C4-2B (cell line): ENCODE measurements around the gene VTI1A.

Experiments
- H3K27ac ChIP-seq: fragments of 450-650 bp; 2 replicates; pipeline ENCODE4 v1.5.1; 2017
- ZFX ChIP-seq: fragments of 450-650 bp; IDR thresholded peaks from 2 replicates; pipeline ENCODE4 v1.6.1; 2017
- TF ChIP-seq, protein P1 (sequence below): fragments of 450-650 bp; conservative IDR thresholded peaks from 2 replicates; pipeline ENCODE4 v1.5.1; 2017; ENCODE audit warnings: mild to moderate bottlenecking

The VTI1A gene

DNA sequence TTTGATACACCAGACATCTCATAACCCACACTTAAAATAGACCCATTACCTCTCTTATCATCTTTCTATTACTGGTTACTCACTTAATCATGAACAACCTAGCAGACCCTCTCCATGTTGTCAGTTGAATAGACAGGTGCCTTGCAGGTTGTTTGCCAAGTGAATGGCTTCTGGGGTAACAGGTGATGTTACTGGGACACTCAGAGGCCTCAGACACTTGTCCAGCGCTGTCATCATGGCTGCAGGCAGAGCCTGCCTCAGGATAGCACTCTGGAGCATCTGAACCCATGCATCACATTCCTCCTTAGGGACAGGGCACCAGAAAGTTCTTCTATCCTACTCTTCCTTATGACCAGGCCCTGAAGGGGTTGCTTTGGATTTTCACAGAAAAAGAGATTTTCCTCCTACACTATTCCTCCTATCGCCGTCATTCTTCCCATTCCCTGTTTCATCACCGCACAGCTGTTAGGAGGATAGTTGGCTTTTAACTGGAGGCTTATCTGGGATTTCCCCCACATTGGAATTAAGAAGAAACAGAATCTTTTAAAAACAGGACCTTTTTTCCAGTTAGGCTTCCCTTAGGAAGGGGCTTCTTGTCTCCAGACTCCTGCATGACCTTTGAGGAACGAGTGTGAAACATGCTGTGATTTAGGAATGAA, 182.1 kb downstream of the VTI1A start:
- H3K27ac ChIP-seq = no peak overlapping the region
- TF ChIP-seq, protein P1, sequence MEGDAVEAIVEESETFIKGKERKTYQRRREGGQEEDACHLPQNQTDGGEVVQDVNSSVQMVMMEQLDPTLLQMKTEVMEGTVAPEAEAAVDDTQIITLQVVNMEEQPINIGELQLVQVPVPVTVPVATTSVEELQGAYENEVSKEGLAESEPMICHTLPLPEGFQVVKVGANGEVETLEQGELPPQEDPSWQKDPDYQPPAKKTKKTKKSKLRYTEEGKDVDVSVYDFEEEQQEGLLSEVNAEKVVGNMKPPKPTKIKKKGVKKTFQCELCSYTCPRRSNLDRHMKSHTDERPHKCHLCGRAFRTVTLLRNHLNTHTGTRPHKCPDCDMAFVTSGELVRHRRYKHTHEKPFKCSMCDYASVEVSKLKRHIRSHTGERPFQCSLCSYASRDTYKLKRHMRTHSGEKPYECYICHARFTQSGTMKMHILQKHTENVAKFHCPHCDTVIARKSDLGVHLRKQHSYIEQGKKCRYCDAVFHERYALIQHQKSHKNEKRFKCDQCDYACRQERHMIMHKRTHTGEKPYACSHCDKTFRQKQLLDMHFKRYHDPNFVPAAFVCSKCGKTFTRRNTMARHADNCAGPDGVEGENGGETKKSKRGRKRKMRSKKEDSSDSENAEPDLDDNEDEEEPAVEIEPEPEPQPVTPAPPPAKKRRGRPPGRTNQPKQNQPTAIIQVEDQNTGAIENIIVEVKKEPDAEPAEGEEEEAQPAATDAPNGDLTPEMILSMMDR = no peak
- TF ChIP-seq ZFX = no peak

DNA sequence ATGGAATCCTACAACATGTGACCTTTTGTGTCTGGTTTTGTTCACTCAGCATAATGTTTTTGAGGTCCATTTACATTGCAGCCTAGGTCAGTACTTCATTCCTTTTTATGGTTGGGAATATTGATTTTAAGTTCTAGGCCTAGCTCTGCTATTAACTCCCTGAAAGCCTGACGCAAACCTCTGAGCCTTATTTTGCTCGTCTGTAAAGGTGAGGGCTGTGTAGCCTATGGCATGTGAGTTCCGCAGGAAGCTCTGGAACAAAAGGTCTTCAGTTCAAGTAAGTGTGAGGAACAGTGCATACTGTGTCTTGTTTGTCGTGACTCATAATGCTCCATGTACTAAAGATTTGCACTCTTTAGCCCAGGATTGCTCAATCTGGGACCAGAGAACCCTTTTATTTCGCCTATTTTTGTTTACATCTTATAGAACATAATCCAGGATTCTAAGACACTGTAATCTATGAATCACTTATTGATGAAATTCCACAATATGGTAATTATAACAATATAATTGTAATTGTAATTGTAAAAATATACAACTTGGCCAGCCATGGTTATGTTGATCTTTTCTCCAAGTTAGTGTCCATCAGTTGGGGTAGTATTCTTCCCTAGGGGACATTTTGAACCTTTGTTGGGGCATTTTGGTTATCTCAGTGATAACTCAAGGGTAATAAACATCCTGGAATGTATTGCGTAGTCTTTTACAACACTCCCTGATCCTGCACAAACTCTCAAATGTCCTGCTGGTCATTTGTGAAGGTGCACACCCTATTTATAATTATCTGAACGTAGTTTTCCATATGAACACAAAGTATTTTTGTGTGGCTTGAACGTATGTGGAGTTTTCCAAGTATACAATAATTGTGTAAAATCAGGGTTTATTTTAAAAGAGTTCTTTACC, 184.7 kb downstream of the VTI1A start:
- H3K27ac ChIP-seq = no peak overlapping the region
- no peak for TF ChIP-seq ZFX
- TF ChIP-seq, protein P1 = no peak

DNA sequence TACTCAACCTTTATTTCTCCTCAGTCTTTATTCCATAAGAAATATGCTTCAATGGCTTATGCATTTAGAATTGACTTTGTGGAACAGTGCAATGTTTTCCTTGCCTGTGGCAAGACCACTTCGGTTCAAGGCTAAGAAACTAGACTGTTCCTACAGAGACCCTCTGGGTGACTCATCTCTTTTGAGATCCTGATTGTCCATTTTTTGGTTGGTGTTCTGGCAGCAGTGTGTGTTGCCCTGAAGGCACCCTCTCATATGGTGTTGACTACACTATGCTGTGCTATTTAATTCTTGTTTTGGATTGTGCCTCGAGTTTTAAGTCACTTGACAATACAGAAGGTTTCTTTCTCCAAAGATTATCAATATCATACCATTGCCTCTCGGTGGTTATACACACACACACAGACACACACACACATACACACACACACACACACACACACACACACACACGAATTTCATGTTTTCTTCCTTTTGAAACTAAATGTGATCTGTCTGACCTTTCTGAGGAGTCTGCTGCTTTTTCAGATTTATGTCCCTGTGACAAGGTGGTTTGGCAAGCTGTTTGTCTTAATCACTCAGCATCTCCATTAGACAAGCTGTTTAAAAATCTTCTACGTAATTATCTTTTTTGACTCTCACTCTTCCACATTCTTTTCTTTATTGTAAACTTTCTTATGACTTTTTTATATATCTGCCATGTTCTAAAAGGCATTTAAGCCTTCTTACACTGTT, 187.2 kb downstream of the VTI1A start:
- TF ChIP-seq, protein P1 = no peak
- TF ChIP-seq ZFX = no peak

DNA sequence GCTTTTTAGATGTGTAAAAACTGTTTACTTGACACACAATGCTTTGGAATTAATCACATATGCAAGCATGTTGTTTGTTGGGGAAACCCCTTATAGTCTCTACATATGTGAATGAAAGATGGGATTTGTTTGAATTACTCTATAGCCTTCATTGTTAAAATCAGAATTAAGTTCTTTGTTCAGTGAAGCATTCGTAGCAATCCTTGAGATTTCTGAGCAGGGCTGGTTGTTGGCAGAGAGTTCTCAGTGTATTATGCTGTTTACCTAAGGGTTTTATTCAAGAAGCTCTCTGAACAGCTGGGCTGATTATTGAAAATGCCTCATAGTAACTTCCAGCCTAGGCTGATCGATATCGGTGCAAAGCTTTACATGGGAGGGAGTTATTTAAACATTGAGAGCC, 190.9 kb downstream of the VTI1A start:
- no peak overlapping the region for H3K27ac ChIP-seq
- TF ChIP-seq ZFX = no peak
- TF ChIP-seq, protein P1 = no peak

More for the DNA sequence above, 187.2 kb downstream of the VTI1A start:
- no peak overlapping the region for H3K27ac ChIP-seq

DNA sequence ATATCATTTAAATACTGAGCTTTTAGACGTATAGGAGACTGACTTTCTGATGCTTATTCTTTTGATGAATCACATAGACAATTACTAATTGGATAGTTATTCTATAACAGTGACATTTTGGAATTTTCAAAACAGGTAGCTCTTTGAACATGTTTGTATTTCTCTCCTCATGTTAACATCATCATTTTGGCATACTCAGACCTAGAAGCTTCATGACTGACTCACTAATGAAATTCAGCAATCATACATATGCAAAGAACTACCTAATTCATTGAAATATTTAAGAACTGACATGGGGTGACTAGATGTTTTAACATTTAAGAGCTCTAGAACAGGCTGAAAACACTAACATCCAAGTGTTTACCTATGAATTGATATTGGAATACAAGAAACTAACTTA, 192.3 kb downstream of the VTI1A start:
- no peak for TF ChIP-seq ZFX
- TF ChIP-seq, protein P1 = no peak
- no peak overlapping the region for H3K27ac ChIP-seq

DNA sequence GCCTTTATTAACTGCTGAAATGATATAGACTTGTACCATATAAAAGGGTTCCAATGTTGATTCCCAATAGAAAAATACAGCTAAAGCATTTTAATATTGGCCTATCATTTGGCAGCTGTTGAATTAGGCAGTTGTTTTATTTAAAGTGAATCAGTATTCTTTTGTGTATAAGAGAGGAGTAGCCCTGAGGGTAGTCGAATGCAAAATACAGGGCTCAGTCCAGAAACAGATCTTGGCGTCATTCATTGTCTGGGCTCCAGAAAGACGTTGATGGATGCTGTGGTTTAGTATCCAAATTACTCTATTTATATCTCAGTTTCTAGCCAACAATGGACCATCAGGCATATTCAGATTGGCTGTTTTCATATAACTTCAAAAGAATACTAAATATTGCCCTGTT, 193.6 kb downstream of the VTI1A start:
- no peak overlapping the region for H3K27ac ChIP-seq
- TF ChIP-seq ZFX = no peak
- TF ChIP-seq, protein P1 = no peak
